K562 (cell line): Measurements from ENCODE around the gene MTOR. TPM values are rescaled to one million over a fixed set of nuclear protein-coding genes. Genes with fewer than 3 reads are reported as not detected.

Experiments
- ATAC-seq: fragments of 200-7000 bp; cut with Tn5 transposase; 3 replicates; pipeline ENCODE4 v1.9.1; 2020; ENCODE audit warnings: moderate library complexity
- BruUV-seq: library from RNA; stranded (reverse); fragments of 400-500 nt; replicated peaks from 2 replicates; lab custom pipeline; 2021; lab: Mats Ljungman, UMichigan
- CTCF ChIA-PET: fragments of 300-600 bp; formaldehyde crosslinking; extraction: SDS; loops from one replicate; lab custom pipeline; 2021; ENCODE audit warnings: low intra/inter-chr PET ratio; lab: Yijun Ruan, JAX
- POLR2A ChIA-PET: fragments of 300-600, 350-650 bp; sonication (Branson Sonifier 250); formaldehyde crosslinking; extraction: SDS; loops from one replicate; lab custom pipeline; 2021; ENCODE audit warnings: antibody characterized with exemption, inconsistent platforms; lab: Yijun Ruan, JAX
- DNase-seq, 4 experiments: peaks; one replicate each; pipeline versions ENCODE4 v3.0.0 to v3.0.0-alpha.2; 2011 to 2018; ENCODE audit warnings: low spot score in 3 of 4, mixed read lengths in 3 of 4; ENCODE audit errors: extremely low read depth in 1 of 4
- FAIRE-seq: peaks from 2 replicates; lab custom pipeline; 2011; peaks lifted over from hg19 to GRCh38; lab: Jason Lieb, UNC
- H2AFZ ChIP-seq: 2 replicates; pipeline ENCODE4 v1.6.0; 2011; ENCODE audit warnings: low read depth, low read length, control low read depth, inconsistent platforms
- H3K27ac ChIP-seq: fragments of 200-600 bp; 3 replicates; pipeline ENCODE4 v1.8.0; 2011; ENCODE audit warnings: low read depth, mild to moderate bottlenecking, control low read depth, inconsistent platforms, low read length, moderate library complexity, mixed read lengths; ENCODE audit errors: extremely low read depth
- H3K27me3 ChIP-seq, 2 experiments: fragments of 300-600 bp in 1 of 2; 2 replicates in 1 of 2; 3 replicates in 1 of 2; pipeline versions ENCODE4 v1.6.0 to v1.8.0; 2011; ENCODE audit warnings: inconsistent platforms in 2 of 2, low read length in 2 of 2, mild to moderate bottlenecking in 1 of 2, mixed read lengths in 1 of 2, moderate library complexity in 1 of 2; ENCODE audit not compliant: control insufficient read depth in 2 of 2, insufficient read depth in 2 of 2
- H3K36me3 ChIP-seq: fragments of 300-600 bp; 3 replicates; pipeline ENCODE4 v1.8.0; 2011; ENCODE audit warnings: mild to moderate bottlenecking, low read length, inconsistent platforms; ENCODE audit not compliant: control insufficient read depth, insufficient read depth
- H3K4me1 ChIP-seq, 2 experiments: fragments of 200-600 bp in 1 of 2; replicated peaks in 1 of 2; 2 replicates in 1 of 2; 3 replicates in 1 of 2; pipeline versions ENCODE4 v1.5.1 to v1.8.0; 2011; ENCODE audit warnings: inconsistent platforms in 2 of 2, low read length in 2 of 2, mild to moderate bottlenecking in 1 of 2, mixed read lengths in 1 of 2, moderate library complexity in 1 of 2; ENCODE audit not compliant: control insufficient read depth in 2 of 2, insufficient read depth in 2 of 2
- H3K4me2 ChIP-seq: 2 replicates; pipeline ENCODE4 v1.6.1; 2011; ENCODE audit warnings: low read length, control low read depth, inconsistent platforms, mixed read lengths; ENCODE audit not compliant: insufficient read depth
- H3K4me3 ChIP-seq: fragments of 200-600 bp; sonication (generic), shearing (Covaris generic); 2 replicates; pipeline ENCODE4 v1.5.1; 2016; ENCODE audit warnings: control low read depth, inconsistent platforms
- H3K79me2 ChIP-seq: fragments of 200-600 bp; 3 replicates; pipeline ENCODE4 v1.8.0; 2011; ENCODE audit warnings: low read length, inconsistent platforms; ENCODE audit not compliant: control insufficient read depth, insufficient read depth
- H3K9ac ChIP-seq, 2 experiments: 2 replicates each; pipeline versions ENCODE4 v1.6.0 to v1.6.1; 2011; ENCODE audit warnings: low read depth in 2 of 2, low read length in 2 of 2, control low read depth in 1 of 2, inconsistent platforms in 1 of 2, mild to moderate bottlenecking in 1 of 2, mixed read lengths in 1 of 2; ENCODE audit not compliant: insufficient read depth in 1 of 2
- H3K9me1 ChIP-seq: one replicate; pipeline ENCODE4 v1.6.0; 2011; ENCODE audit warnings: inconsistent platforms, mild to moderate bottlenecking, low read length, moderate library complexity; ENCODE audit not compliant: control insufficient read depth, insufficient read depth
- H3K9me3 ChIP-seq: replicated peaks from 2 replicates; pipeline ENCODE4 v1.5.1; 2011; ENCODE audit warnings: low read depth, low read length, inconsistent platforms; ENCODE audit not compliant: control insufficient read depth, insufficient read depth
- H4K20me1 ChIP-seq: replicated peaks from 2 replicates; pipeline ENCODE4 v1.6.1; 2011; ENCODE audit warnings: low read length, inconsistent platforms, mixed read lengths; ENCODE audit not compliant: control insufficient read depth, insufficient read depth
- CREM ChIP-seq: IDR thresholded peaks from 2 replicates; pipeline ENCODE4 v1.6.1; 2014; ENCODE audit warnings: antibody characterized with exemption, low read depth
- ETV1 ChIP-seq: fragments of 450-650 bp; conservative IDR thresholded peaks from 2 replicates; pipeline ENCODE4 v1.6.1; 2016; ENCODE audit warnings: missing genetic modification characterization, control low read depth, low read depth, missing compliant biosample characterization
- ILK ChIP-seq: fragments of 450-650 bp; IDR thresholded peaks from 2 replicates; pipeline ENCODE4 v1.6.1; 2016; ENCODE audit warnings: missing genetic modification characterization, low read depth, mild to moderate bottlenecking, missing compliant biosample characterization, moderate library complexity, borderline replicate concordance
- LCOR ChIP-seq: sonication (generic); formaldehyde crosslinking; IDR thresholded peaks from 2 replicates; pipeline ENCODE4 v1.8.0; 2022; ENCODE audit warnings: mild to moderate bottlenecking, missing genetic modification reagents
- MIER1 ChIP-seq: fragments of 450-650 bp; IDR thresholded peaks from 2 replicates; pipeline ENCODE4 v1.6.1; 2016; ENCODE audit warnings: antibody characterized with exemption, mild to moderate bottlenecking, low read depth
- NRF1 ChIP-seq, 2 experiments: fragments of 450-650 bp; IDR thresholded peaks in 1 of 2; conservative IDR thresholded peaks in 1 of 2; 2 replicates each; pipeline ENCODE4 v1.6.1; 2014; ENCODE audit warnings: mild to moderate bottlenecking in 2 of 2
- POLR3G ChIP-seq: IDR thresholded peaks from 2 replicates; pipeline ENCODE4 v1.6.1; 2011; ENCODE audit not compliant: insufficient read length, insufficient replicate concordance; ENCODE audit errors: extremely low read depth
- RBBP5 ChIP-seq: fragments of 200-600 bp; sonication (generic); IDR thresholded peaks from 2 replicates; pipeline ENCODE4 v1.6.1; 2012; ENCODE audit warnings: borderline replicate concordance, mild to moderate bottlenecking, low read length, control low read depth, inconsistent platforms; ENCODE audit not compliant: insufficient read depth, poor library complexity, severe bottlenecking
- YY1 ChIP-seq, 3 experiments: IDR thresholded peaks; 2 replicates each; pipeline ENCODE4 v1.6.1; 2011; ENCODE audit warnings: low read length in 2 of 3, mild to moderate bottlenecking in 2 of 3, moderate library complexity in 2 of 3, borderline replicate concordance in 1 of 3, control low read depth in 1 of 3, low read depth in 1 of 3; ENCODE audit not compliant: insufficient read depth in 3 of 3, insufficient replicate concordance in 2 of 3, control insufficient read depth in 1 of 3, insufficient read length in 1 of 3; ENCODE audit errors: extremely low read depth in 1 of 3
- ZBTB5 ChIP-seq: fragments of 450-650 bp; IDR thresholded peaks from 2 replicates; pipeline ENCODE4 v1.6.1; 2017; ENCODE audit warnings: antibody characterized with exemption
- ZNF57 ChIP-seq: fragments of 450-650 bp; formaldehyde crosslinking; IDR thresholded peaks from 2 replicates; pipeline ENCODE4 v1.4.0; 2020; ENCODE audit warnings: mild to moderate bottlenecking, moderate library complexity
- WGBS: fragments of 100-300 bp; shearing (Covaris generic); methylation state at CpG from one replicate; pipeline ENCODE4 v1.1.6; 2016; ENCODE audit warnings: low coverage, mixed read lengths; ENCODE audit not compliant: insufficient coverage; ENCODE audit errors: missing lambda C conversion rate; 5-methylcytosine and 5-hydroxymethylcytosine counted together
- in situ Hi-C: fragments of 300-500 bp; cut with MboI; formaldehyde crosslinking; loops from 4 replicates; pipeline ENCODE4 v1.15.0; 2018; ENCODE audit warnings: inconsistent platforms, mixed read lengths
- intact Hi-C: fragments of 100-400 bp; cut with micrococcal nuclease; formaldehyde crosslinking; loops from 2 replicates; pipeline ENCODE4 v1.14.2; 2022
- polyA plus RNA-seq, 8 experiments: library from polyadenylated mRNA; depleted of rRNA in 4 of 8; stranded (reverse) in 5 of 8; unstranded in 3 of 8; fragments of >200 nt; fragmentation: Nextera tagmentation in 2 of 8; fragmentation: Illumina TruSeq in 1 of 8; extraction: Ambion mirVana in 2 of 8; extraction: Trizol in 1 of 8; gene quantifications; 2 replicates each; pipeline versions ENCODE4 v1.2.1 to v1.2.3, GENCODE V29; 2011 to 2014; ENCODE audit warnings: inconsistent platforms in 1 of 8, missing spikeins in 1 of 8
- total RNA-seq, 7 experiments: library from RNA; depleted of rRNA in 6 of 7; stranded (reverse); fragments of >200 nt in 6 of 7; fragmentation: Illumina TruSeq in 2 of 7; extraction: Trizol in 2 of 7; gene quantifications; 2 replicates each; pipeline versions ENCODE4 v1.2.1 to v1.2.3, GENCODE V29; 2011 to 2021; ENCODE audit warnings: low replicate concordance in 1 of 7
- TF ChIP-seq, protein P1 (sequence below): fragments of 250-450 bp; sonication (Bioruptor Pico); IDR thresholded peaks from 2 replicates; pipeline ENCODE4 v1.8.0; 2022; ENCODE audit warnings: moderate library complexity, mild to moderate bottlenecking, inconsistent platforms

Gene MTOR
- total and polyA plus RNA-seq, 9 of the 15 experiments (the other 6 are each of a cell fraction or from before 2014, with no cell fraction given), result 11.4 to 71.4 (median 52.2) TPM

DNA sequence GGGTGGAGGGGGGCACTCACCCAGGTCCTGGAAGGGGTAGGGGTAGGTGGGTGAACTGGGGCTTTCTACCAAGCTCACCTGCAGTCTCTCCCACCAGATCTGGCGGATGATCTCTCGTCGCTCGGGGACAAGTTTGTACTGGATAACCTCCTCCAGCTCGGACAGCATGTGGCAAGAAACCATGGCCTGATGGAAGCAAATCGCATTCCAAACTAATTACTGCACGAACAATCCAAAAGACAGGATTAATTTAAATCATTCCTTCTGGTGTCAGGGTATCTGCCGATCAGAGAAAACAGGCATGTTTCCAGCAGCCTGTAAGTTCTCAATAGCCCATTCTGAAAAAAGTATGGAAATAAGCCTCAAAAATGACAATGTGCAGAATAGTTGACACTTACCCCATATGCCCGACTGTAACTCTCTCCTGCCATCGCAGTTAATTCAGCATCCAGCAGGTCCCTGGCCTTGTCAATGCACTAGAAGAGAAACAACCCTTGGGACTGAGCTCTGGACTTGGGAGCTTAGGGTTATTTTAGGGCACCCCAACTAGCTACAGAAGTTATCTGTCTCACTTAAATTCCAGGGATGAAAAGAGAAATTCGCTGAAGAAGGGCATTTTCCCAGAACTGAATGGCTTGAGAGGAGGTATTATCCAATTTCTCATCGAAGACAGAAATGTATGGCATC is 117.6 kb downstream of the MTOR start:
- Histone ChIP-seq H3K9me1 (peaks cover 3% of the 10 kb centered on the region), H3K9me3 (no peaks in the 10 kb centered on the region), H4K20me1 (no peaks in the 10 kb centered on the region), H3K4me3 (no peak overlapping the region), H3K36me3 (peaks cover 81% of the 10 kb centered on the region), H2AFZ (no peak overlapping the region), H3K27ac (no peak overlapping the region), H3K4me2 (no peak overlapping the region), H3K4me1 (no peaks in the 10 kb centered on the region), H3K27me3 (no peaks in the 10 kb centered on the region), H3K79me2 (no peaks in the 10 kb centered on the region), H3K9ac (no peak overlapping the region)
- FAIRE-seq (no peak), ATAC-seq (no peak), DNase-seq (no peak)
- in situ Hi-C loops, result no loop called here
- 79% methylated on average over 12 of the region's 12 CpGs for WGBS
- CTCF ChIA-PET, result no interaction called here
- BruUV-seq, result no TSS peak
- TF ChIP-seq POLR3G, result no peak
- no peak for TF ChIP-seq YY1 (IDR thresholded peaks at IDR 0.05; ENCODE audit: borderline replicate concordance in 1 of 3, control insufficient read depth in 1 of 3, extremely low read depth in 1 of 3, insufficient read depth in 3 of 3, insufficient read length in 1 of 3, insufficient replicate concordance in 2 of 3, low read depth in 1 of 3, low read length in 2 of 3)
- TF ChIP-seq ILK, result no peak
- TF ChIP-seq MIER1, result no peak
- no peak for TF ChIP-seq CREM
- no peak for TF ChIP-seq ZBTB5
- TF ChIP-seq, protein P1, sequence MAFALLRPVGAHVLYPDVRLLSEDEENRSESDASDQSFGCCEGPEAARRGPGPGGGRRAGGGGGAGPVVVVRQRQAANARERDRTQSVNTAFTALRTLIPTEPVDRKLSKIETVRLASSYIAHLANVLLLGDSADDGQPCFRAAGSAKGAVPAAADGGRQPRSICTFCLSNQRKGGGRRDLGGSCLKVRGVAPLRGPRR, result no peak
- TF ChIP-seq RBBP5, result no peak
- TF ChIP-seq LCOR, result no peak
- no peak for TF ChIP-seq NRF1 (conservative IDR thresholded peaks at IDR 0.05 in 1 of 2, IDR thresholded peaks at IDR 0.05 in 1 of 2)
- no peak for TF ChIP-seq ETV1 (tag)
- TF ChIP-seq ZNF57 (CRISPR knock-in tag), result no peak
- POLR2A ChIA-PET, result interaction anchor here (0.7 to 1.2 kb wide), 5 partner anchors 9 to 113 kb away, joined by 3 to 5 read pairs (median 4); partner anchors contain the start of gene EXOSC10
- intact Hi-C loops, result no loop called here
